Suprapubic skin (tissue), 4 donors: ENCODE data around the gene KIF6. TPM values are rescaled to one million over a fixed set of nuclear protein-coding genes. Genes with fewer than 3 reads are reported as not detected.

Experiments
- DNase-seq, 2 donors: peaks; one replicate each; pipeline ENCODE4 v3.0.0-alpha.2; 2019; ENCODE audit warnings: low spot score in 2 of 2
- H3K27ac ChIP-seq: fragments of 200-600 bp; sonication (generic); one replicate; pipeline ENCODE4 v1.5.1; 2019
- H3K27me3 ChIP-seq: fragments of 200-600 bp; sonication (generic); one replicate; pipeline ENCODE4 v1.5.1; 2019
- H3K36me3 ChIP-seq: fragments of 200-600 bp; sonication (generic); one replicate; pipeline ENCODE4 v1.5.1; 2019
- H3K4me1 ChIP-seq: fragments of 200-600 bp; sonication (generic); one replicate; pipeline ENCODE4 v1.5.1; 2019
- H3K4me3 ChIP-seq: fragments of 200-600 bp; sonication (generic); one replicate; pipeline ENCODE4 v1.5.1; 2019; ENCODE audit warnings: mild to moderate bottlenecking
- H3K9me3 ChIP-seq: fragments of 200-600 bp; sonication (generic); one replicate; pipeline ENCODE4 v1.5.1; 2019
- CTCF ChIP-seq, 2 donors: fragments of 200-600 bp in 1 of 2; fragments of 450-650 bp in 1 of 2; sonication (generic) in 1 of 2; IDR thresholded peaks; one replicate each; pipeline ENCODE4 v1.5.1; 2016 to 2019; ENCODE audit warnings: antibody characterized with exemption in 2 of 2, mild to moderate bottlenecking in 1 of 2, moderate library complexity in 1 of 2
- EP300 ChIP-seq: sonication (generic); formaldehyde crosslinking; IDR thresholded peaks from one replicate; pipeline ENCODE4 v1.6.1; 2017; ENCODE audit warnings: antibody characterized with exemption
- POLR2A ChIP-seq, 2 donors: fragments of 450-650 bp; IDR thresholded peaks; one replicate each; pipeline ENCODE4 v1.6.1; 2017; ENCODE audit warnings: antibody characterized with exemption in 2 of 2, mild to moderate bottlenecking in 2 of 2, moderate library complexity in 2 of 2
- POLR2AphosphoS5 ChIP-seq, 3 donors: sonication (generic); formaldehyde crosslinking; IDR thresholded peaks; one replicate each; pipeline ENCODE4 v1.6.1; 2017; ENCODE audit warnings: antibody characterized with exemption in 3 of 3
- WGBS: methylation state at CpG from one replicate; pipeline ENCODE4 v1.1.5; 2018; 5-methylcytosine and 5-hydroxymethylcytosine counted together
- total RNA-seq, 4 donors: library from RNA; depleted of rRNA; stranded (reverse); fragments of >200 nt; gene quantifications; one replicate each; pipeline ENCODE4 v1.1.0, GENCODE V29; 2016

Gene KIF6
- total RNA-seq, 4 donors from 2014 or later: 0.18 to 1.1 TPM; not detected in 2

DNA sequence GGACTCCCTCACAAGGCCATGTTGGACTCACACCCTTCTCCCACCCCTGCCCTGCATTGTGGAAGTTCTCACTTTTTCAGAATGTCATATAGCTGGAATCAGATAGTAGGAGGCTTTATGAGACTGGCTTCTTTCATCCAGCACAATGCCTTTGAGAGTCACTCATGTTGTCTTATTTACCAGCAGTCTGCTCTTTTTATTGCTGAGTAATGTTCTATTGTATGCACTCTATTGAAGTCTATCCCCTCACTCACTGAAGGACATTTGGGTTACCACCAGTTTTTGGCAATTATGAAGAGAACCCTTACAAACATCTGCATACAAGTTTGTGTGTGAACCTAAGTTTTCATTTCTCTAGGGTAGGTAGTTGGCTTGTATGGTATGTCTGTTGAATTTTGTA, 321.9 kb downstream of the KIF6 start:
- TF ChIP-seq POLR2A (IDR thresholded peaks at IDR 0.05) (no peak), POLR2AphosphoS5 (IDR thresholded peaks at IDR 0.05) (no peak), CTCF (IDR thresholded peaks at IDR 0.05) (no peak), EP300 (no peak)
- H3K27ac ChIP-seq: peak overlapping the region; percentile 38
- H3K9me3 ChIP-seq: no peaks in the 10 kb centered on the region
- H3K4me1 ChIP-seq: peaks cover 7% of the 10 kb centered on the region
- H3K4me3 ChIP-seq: no peak overlapping the region
- H3K36me3 ChIP-seq: no peaks in the 10 kb centered on the region
- DNase-seq: no peak
- H3K27me3 ChIP-seq: no peaks in the 10 kb centered on the region

DNA sequence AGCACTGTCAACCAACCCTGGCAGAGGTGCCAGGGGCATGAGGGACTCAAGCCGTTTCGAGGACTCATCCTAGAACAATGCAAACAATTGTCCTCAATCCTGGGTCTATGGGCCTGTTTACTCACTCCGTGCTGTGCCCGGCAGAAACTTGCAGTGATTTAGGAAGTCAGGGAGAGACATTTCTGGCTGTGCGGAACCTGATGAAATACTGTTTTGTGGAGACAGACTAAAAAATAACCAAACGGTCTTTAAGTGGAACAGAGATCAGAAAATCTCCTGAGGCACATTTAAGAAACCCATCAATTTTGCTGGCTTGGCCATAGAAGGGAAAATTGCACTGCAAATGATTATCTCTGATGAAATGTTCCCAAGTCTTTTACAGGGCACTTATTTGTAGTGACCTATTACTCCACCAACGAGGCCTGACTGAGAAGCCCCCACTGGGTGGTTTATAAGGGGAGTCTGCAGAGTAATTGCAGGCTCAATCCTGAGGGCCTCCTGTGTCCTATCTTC, 322.9 kb downstream of the KIF6 start:
- peak overlapping the region; percentile 50 for H3K27ac ChIP-seq
- H3K27me3 ChIP-seq: no peaks in the 10 kb centered on the region
- TF ChIP-seq CTCF (IDR thresholded peaks at IDR 0.05) (no peak), POLR2A (IDR thresholded peaks at IDR 0.05) (no peak), POLR2AphosphoS5 (IDR thresholded peaks at IDR 0.05) (no peak), EP300 (no peak)
- no peaks in the 10 kb centered on the region for H3K36me3 ChIP-seq
- no peak for DNase-seq
- H3K4me1 ChIP-seq: peaks cover 7% of the 10 kb centered on the region
- H3K9me3 ChIP-seq: no peaks in the 10 kb centered on the region
- H3K4me3 ChIP-seq: no peak overlapping the region
- WGBS: 33% methylated on average over 7 of the region's 7 CpGs

DNA sequence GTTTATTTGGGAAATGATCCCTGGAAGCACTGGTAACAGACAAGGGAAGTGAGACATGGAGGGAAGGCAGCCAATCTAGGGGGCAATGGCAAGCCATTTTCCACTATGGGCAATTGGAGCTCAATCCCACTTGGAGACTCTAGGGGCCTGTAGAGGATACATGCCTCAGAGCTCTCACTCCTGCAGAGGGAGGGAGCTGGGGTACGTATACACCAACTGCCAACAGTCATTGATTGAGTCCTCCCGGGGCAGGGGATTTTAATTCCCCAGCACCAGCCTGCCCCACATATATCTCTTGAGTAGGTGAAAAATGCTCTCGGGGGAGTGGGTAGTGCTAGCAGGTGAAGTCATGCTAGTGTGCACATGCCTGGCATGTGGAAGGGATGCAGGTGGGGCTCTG, 323.8 kb downstream of the KIF6 start:
- Histone ChIP-seq H3K4me3 (no peak overlapping the region), H3K27ac (no peak overlapping the region), H3K27me3 (no peaks in the 10 kb centered on the region), H3K9me3 (no peaks in the 10 kb centered on the region), H3K36me3 (no peaks in the 10 kb centered on the region), H3K4me1 (peaks cover 7% of the 10 kb centered on the region)
- DNase-seq: no peak
- TF ChIP-seq EP300: no peak
- TF ChIP-seq POLR2AphosphoS5 (IDR thresholded peaks at IDR 0.05): no peak
- no peak for TF ChIP-seq POLR2A (IDR thresholded peaks at IDR 0.05)
- TF ChIP-seq CTCF (IDR thresholded peaks at IDR 0.05): no peak
- WGBS: 89% methylated on average over 3 of the region's 3 CpGs

GRCh38 chr6:39400026-39400425, 325.2 kb downstream of the KIF6 start:
- Histone ChIP-seq H3K4me1 (peaks cover 7% of the 10 kb centered on the region), H3K36me3 (no peaks in the 10 kb centered on the region), H3K27me3 (no peaks in the 10 kb centered on the region), H3K9me3 (no peaks in the 10 kb centered on the region), H3K27ac (peak overlapping the region; percentile 11), H3K4me3 (no peak overlapping the region)
- DNase-seq: no peak
- WGBS: 70% methylated on average over 3 of the region's 3 CpGs
- TF ChIP-seq EP300 (no peak), POLR2AphosphoS5 (IDR thresholded peaks at IDR 0.05) (no peak), POLR2A (IDR thresholded peaks at IDR 0.05) (no peak), CTCF (IDR thresholded peaks at IDR 0.05) (no peak)

DNA sequence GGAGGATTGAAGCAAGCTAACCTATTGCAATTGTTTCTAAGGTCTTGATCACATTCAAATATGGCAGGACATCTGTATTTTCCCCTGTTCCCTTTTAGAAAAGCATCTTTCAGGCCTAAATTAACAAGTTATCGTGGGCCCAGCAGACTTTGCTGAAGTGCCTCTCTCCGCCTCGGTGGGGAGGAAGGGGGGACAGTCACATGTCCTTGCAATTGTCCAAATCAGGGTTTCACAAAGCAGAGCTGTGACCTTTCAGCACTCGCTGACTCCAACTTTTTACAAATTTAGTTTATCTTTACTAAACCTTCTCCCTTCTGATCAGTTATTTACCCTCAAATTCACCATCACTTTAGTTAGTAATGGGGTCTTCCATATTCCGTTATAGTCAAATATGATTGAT, 328.4 kb downstream of the KIF6 start:
- DNase-seq: no peak
- no peak overlapping the region for H3K27ac ChIP-seq
- no peaks in the 10 kb centered on the region for H3K9me3 ChIP-seq
- 85% methylated on average over 5 of the region's 5 CpGs for WGBS
- no peak overlapping the region for H3K4me3 ChIP-seq
- H3K36me3 ChIP-seq: no peaks in the 10 kb centered on the region
- peaks cover 7% of the 10 kb centered on the region for H3K4me1 ChIP-seq
- no peaks in the 10 kb centered on the region for H3K27me3 ChIP-seq
- no peak for TF ChIP-seq POLR2A (IDR thresholded peaks at IDR 0.05)
- TF ChIP-seq POLR2AphosphoS5 (IDR thresholded peaks at IDR 0.05): no peak
- no peak for TF ChIP-seq EP300
- no peak for TF ChIP-seq CTCF (IDR thresholded peaks at IDR 0.05)
